Measurements from ENCODE around the gene ASAH2. TPM values are rescaled to one million over a fixed set of nuclear protein-coding genes. Genes with fewer than 3 reads are reported as not detected.

The ASAH2 gene
- total RNA-seq, 1 donor from 2014 or later = 8.1 TPM

DNA sequence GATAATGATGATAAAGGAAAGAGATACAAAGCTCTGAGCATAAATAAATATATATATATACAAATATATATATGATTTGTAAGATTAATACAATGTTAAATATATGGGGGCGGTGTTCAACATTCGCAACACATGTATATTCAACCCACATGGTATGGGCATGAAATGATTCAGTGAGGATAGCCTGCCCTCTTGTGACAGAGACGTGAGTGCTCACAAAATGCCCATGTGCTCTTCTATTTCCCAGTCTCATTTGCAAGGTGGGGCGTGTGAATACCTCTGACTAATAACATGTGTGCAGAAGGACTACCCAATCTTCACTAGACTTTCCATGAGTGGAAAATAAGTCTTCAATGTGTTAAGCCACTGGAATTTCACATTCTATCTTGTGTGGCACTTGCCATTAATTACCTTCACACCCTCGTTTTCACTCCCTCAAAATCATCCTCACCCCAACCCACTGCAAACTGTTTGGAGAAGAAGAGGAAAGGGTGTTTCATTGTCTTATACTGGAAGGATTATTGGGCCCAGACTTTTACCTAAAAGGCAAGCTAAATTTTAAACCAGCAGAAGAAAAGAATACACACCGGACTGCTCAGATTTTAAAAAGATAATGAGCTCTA lies 26.9 kb downstream of the ASAH2 start:
- Mint-ChIP-seq H3K27ac (no peak overlapping the region), H3K4me3 (no peak overlapping the region), H3K36me3 (no peaks in the 10 kb centered on the region), H3K4me1 (no peaks in the 10 kb centered on the region), H3K27me3 (ENCODE audit: low read depth) (peaks cover 29% of the 10 kb centered on the region), H3K9me3 (no peaks in the 10 kb centered on the region)
- DNase-seq (ENCODE audit: low spot score in 2 of 2, unreplicated experiment in 2 of 2) = no peak
- TF ChIP-seq CTCF (IDR thresholded peaks at IDR 0.05; ENCODE audit: unreplicated experiment) = no peak

GRCh38 chr10:50222199-50222598 lies 29.1 kb downstream of the ASAH2 start:
- H3K36me3 Mint-ChIP-seq = no peaks in the 10 kb centered on the region

DNA sequence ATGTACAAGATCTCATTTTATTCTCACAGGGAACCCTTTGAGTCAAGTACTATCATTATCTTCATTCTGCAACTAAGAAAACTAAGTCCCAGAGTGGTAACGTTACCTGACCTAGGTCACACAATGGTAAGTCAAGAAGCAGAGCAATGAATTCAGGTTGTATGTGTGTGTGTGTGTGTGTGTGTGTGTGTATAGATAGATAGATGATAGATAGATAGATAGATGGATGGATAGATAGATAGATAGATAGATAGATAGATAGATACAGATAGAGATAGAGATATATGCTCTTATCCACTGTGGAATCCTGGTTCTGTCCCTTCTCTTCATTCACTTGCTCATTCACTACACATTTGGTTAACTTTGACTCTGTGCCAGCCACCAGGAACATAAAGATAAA lies 29.8 kb downstream of the ASAH2 start:
- H3K4me1 Mint-ChIP-seq = no peaks in the 10 kb centered on the region
- DNase-seq (ENCODE audit: low spot score in 2 of 2, unreplicated experiment in 2 of 2) = no peak
- no peak overlapping the region for H3K27ac Mint-ChIP-seq

More at GRCh38 chr10:50222199-50222598, 29.1 kb downstream of the ASAH2 start:
- H3K9me3 Mint-ChIP-seq = no peaks in the 10 kb centered on the region
- H3K27ac Mint-ChIP-seq = no peak overlapping the region
- no peak for DNase-seq (ENCODE audit: low spot score in 2 of 2, unreplicated experiment in 2 of 2)
- H3K4me1 Mint-ChIP-seq = no peaks in the 10 kb centered on the region
- no peak overlapping the region for H3K4me3 Mint-ChIP-seq
- H3K27me3 Mint-ChIP-seq (ENCODE audit: low read depth) = peaks cover 25% of the 10 kb centered on the region
- no peak for TF ChIP-seq CTCF (IDR thresholded peaks at IDR 0.05; ENCODE audit: unreplicated experiment)

DNA sequence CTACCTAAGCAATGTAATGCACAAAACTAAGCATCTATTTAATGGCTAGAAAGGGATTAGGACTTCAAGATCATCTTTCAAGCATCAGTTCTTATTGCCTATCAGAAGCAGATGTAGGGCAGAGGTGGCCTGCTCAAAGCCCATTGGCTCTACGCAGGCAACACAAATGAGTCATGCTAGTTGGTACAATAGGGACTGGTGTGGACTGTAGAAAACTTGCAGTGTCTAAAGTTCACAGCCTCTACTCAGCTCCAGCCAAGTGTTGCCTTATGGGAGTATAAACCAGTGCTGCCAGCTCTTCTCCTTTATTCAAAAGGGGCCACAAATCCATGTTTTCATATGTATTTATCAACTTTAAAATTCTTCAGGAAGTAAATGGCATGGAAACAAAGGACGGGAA lies 31.7 kb downstream of the ASAH2 start:
- no peak for DNase-seq (ENCODE audit: low spot score in 2 of 2, unreplicated experiment in 2 of 2)
- no peak for TF ChIP-seq CTCF (IDR thresholded peaks at IDR 0.05; ENCODE audit: unreplicated experiment)
- H3K4me1 Mint-ChIP-seq = no peaks in the 10 kb centered on the region
- H3K4me3 Mint-ChIP-seq = no peak overlapping the region
- peaks cover 27% of the 10 kb centered on the region for H3K27me3 Mint-ChIP-seq (ENCODE audit: low read depth)
- H3K36me3 Mint-ChIP-seq = no peaks in the 10 kb centered on the region
- no peak overlapping the region for H3K27ac Mint-ChIP-seq
- H3K9me3 Mint-ChIP-seq = peaks cover 4% of the 10 kb centered on the region

More for the DNA sequence above, 29.8 kb downstream of the ASAH2 start:
- Mint-ChIP-seq H3K27me3 (ENCODE audit: low read depth) (peaks cover 23% of the 10 kb centered on the region), H3K9me3 (no peaks in the 10 kb centered on the region), H3K4me3 (no peak overlapping the region), H3K36me3 (no peaks in the 10 kb centered on the region)
- no peak for TF ChIP-seq CTCF (IDR thresholded peaks at IDR 0.05; ENCODE audit: unreplicated experiment)

- H3K27me3 Mint-ChIP-seq (ENCODE audit: low read depth) = peaks cover 27% of the 10 kb centered on the region
- TF ChIP-seq CTCF (IDR thresholded peaks at IDR 0.05; ENCODE audit: unreplicated experiment) = no peak
- no peaks in the 10 kb centered on the region for H3K36me3 Mint-ChIP-seq
- peaks cover 4% of the 10 kb centered on the region for H3K9me3 Mint-ChIP-seq
- no peak overlapping the region for H3K4me3 Mint-ChIP-seq
- H3K4me1 Mint-ChIP-seq = no peaks in the 10 kb centered on the region
- DNase-seq (ENCODE audit: low spot score in 2 of 2, unreplicated experiment in 2 of 2) = no peak
- H3K27ac Mint-ChIP-seq = no peak overlapping the region
These were observed 32.1 kb downstream of the ASAH2 start for GRCh38 chr10:50219200-50219599.

DNA sequence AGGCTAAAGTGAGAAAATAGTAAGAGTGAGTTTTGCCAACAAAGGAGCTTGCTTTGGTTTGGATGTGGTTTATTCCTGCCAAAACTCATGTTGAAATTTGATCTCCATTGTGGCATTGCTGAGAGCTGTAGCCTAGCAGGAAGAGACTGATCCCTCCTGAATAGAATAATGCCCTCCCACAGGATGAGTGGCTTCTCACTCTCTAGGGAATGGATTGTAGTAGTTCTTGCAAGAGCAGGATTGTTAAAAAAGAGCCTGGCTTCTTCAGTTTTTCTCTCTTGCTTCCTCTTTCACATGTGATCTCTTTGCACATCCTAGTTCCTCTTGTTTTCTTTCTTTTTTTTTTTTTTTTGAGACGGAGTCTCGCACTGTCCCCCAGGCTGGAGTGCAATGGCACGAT lies 34.4 kb downstream of the ASAH2 start:
- Mint-ChIP-seq H3K9me3 (peaks cover 4% of the 10 kb centered on the region), H3K4me3 (no peak overlapping the region), H3K27ac (no peak overlapping the region), H3K27me3 (ENCODE audit: low read depth) (peaks cover 29% of the 10 kb centered on the region), H3K36me3 (no peaks in the 10 kb centered on the region), H3K4me1 (no peaks in the 10 kb centered on the region)
- TF ChIP-seq CTCF (IDR thresholded peaks at IDR 0.05; ENCODE audit: unreplicated experiment) = no peak
- DNase-seq (ENCODE audit: low spot score in 2 of 2, unreplicated experiment in 2 of 2) = no peak
